ENCODE data around the gene TBCD.
"Not testable (repeated sequence)": the region's sequence is repeated elsewhere in the genome, so short reads cannot be mapped to it uniquely, and the experiment has no call there.

Gene TBCD

GRCh38 chr17:82941021-82942001, 189.4 kb downstream of the TBCD start:
- no peak for DNase-seq

DNA sequence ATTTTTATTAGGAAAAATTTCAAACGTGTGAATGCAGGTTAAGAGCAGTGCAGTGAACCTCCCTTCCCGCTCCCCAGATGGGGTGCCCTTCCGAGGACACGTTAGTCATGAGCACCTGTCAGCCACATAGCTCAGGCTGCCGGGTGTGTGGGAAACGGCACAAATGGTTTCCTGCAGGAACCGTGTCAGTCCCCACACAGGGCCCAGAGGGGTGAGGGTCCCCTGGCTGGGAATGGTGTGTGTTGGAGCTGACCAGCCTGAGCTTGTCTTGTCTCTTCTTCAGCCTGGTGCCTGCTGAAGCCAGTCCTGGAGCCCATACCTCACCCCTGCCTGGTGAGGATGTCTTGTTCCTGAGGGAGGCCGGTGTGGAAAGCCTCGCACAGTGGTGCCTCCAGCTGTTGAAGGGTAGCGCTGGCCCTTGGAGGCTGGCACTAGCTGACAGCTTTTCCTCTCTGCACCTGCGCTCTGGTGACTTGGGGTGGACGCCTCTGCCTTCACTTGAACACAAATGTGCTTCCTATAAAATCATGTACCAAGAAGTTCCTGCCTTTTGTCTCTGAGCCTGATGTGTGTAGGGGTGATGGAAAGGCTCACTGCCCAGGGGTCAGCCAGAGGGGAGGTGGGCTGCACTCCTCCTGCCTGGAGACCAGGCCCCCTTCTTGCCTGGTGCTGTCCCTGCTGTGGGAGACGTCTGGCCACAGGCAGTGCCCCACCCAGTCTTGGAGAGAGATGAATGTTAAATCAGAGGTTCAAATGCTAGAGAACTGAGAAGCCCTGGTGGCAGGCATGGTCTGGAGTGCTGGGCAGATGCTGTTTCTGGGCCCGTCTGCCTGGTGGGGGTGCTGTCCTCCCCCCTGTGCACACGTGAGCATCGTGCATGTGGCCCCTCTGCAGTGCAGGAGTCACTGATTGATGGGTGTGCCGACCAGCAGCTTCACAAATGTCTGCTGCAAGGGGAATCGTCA, 190.6 kb downstream of the TBCD start:
- no peak for DNase-seq

DNA sequence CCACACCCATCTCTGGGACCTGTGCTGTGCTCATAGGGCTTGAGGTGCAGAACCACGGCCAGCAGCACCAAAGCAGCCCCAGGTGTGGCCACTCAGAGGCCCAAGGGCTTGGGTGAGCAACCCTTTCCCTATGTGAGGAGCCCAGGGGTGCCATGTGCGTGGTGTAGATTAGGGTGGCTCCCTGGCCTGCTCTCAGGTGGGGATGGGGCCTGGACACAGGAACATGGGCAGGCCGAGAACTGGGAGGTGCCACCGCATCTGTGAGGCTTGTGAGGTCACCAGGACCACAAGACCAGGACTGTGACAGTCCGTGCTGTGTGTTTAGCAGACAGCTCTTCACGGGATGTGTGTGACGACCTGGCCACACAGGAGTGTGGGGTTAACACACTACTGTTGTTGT, 191.5 kb downstream of the TBCD start:
- no peak for DNase-seq

- no peak for DNase-seq
Observed at GRCh38 chr17:82943751-82944150, 191.9 kb downstream of the TBCD start.

DNA sequence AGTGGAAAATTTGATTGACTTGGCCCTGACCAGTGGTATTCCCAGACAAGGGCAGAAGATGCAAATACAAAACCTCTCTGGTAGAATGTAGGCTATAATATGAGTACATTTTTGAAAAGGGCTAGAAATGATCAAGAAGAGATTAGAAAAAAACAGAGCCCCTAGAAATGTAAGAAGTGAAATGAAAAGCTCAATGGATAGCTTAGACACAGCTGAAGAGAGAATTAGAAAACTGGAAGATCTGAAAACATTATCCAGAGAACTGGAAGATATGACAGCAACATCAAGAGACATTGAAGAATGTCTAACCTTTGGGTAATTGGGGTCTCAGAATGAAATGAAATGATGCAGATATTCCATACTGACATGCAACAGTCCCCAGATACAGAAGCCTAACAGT, 193.1 kb downstream of the TBCD start:
- DNase-seq: no peak

- DNase-seq: no peak
Observed at GRCh38 chr17:82946081-82946480, 194.2 kb downstream of the TBCD start.

DNA sequence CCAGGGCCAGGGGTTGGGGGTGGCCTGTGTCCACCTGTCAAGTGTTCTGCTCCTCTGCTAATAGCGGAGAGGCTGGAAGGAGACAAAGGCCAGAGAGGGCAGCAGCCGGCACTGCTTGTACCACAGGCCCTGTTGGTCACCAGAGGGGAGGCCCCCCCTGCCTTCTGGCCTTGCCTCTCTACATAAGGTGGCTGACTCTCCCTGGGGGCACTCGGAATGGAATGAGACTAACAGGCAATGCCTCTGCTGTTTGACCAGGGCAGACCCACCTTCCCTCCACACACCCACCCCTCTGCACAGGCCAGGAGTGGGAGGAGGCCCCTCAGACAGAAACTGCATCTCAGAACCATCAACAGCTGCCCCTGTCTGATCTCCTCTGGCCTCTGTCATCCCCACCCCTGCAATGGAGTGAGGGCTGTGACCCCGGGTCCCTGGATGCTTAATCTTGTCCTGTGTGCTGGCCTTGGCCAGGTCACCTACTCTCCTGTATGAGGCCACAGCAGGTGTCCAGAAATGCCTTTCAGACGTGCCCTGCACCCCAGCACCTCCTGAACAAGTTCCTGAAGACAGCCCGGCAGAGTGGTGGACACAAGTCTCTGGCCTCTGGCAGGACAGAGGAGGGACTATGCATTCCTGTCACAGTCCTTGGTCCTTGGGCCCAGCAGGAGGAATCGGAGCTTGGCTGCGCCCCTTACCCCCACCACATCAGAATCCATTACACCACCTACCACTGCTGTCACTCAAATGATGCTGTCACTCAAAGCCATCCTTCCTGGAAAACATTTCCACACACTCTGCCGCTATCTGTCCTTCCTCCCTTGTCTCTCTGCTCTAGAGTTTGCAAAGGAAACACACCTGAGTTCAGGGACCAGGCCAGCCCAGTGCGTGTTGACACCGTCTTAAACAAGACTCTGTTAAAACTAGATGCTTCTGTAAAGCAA, 195.5 kb downstream of the TBCD start:
- no peak for DNase-seq

DNA sequence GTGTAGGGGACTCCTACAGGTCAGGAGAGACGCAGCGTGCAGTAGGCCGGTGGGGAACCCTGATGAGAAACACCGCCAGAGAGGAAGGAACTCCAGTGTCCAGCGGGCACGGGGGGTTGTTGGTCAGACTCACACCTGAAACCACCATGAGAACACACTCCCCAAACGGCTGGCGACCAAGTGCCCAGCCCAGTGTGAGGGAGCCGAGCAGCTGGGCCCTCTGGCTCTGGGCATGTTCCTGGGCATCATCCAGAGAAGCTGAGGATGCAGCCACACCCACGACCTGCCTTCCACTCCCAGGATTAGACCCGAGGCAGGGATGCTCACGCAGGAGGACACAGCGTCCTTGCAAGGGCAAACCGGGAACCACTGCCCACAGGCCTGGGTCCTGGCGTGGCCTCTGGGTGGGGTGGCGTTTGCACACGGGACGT, 196.2 kb downstream of the TBCD start:
- no peak for DNase-seq

GRCh38 chr17:82948957-82949356, 197.1 kb downstream of the TBCD start:
- no peak for DNase-seq

DNA sequence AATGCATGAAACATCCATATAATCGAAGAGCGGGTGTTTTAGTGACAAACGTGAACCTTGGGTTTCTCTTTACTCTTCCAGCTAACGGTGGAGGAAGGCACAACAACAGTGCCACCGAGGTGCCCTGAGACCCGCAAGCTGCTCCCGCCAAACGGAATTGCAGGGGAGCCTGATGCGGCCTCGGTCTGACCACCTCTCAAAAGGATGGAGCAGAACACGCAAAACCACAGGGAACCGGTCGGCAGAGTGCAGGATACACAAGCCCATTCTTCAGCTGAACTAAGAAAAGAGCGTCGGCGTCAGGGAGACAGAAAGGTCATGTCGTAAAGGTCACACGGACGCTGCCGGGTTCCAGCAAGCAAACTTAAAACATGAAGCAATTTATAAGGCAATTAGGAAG, 197.5 kb downstream of the TBCD start:
- DNase-seq: no peak

GRCh38 chr17:82949984-82950383, 198.1 kb downstream of the TBCD start:
- DNase-seq: no peak

DNA sequence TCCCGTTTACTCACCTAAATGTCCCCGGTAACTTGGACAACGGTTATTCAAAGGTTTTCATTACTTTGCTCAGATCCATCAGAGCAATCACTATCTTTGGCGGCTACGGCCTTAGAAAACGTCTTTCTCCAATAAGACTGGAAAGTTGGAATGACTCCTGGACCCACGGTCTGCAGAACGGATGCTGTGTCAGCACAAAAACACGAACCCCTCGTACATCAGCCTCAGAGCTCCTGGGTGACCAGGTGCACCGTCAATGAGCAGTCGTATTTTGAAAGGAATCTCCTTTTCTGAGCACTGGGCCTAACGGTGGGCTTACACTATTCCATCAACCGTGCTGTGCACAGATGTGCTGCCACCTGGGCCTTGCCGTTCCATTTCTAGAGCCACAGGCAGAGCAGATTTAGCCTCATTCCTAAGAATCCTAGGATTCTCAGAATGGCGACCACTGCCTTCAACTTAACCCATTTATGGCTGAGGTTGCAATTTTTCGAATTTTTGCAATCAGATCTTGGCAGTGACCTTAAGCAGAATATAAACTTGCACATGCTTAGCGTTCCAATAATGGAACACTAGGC, 198.7 kb downstream of the TBCD start:
- no peak for DNase-seq

DNA sequence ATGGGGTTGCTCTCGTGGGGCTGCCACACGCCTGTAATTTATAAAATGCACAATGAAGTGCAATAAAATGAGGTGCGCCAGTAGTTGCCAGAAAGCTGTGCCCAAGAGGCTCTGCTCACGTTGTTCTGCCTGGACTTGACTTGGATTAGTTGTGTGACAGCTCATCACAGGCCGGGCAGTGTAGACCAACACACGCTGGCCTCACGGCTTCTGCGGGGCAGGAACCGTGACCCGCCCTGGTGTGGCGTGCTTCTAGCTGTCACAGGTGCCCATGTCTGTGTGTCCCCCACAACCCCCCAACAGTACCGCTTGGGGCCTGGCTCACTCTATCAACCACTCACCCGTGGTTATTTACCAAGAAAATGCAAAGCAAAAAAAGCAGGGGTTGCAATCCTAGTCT, 200.2 kb downstream of the TBCD start:
- no peak for DNase-seq

DNA sequence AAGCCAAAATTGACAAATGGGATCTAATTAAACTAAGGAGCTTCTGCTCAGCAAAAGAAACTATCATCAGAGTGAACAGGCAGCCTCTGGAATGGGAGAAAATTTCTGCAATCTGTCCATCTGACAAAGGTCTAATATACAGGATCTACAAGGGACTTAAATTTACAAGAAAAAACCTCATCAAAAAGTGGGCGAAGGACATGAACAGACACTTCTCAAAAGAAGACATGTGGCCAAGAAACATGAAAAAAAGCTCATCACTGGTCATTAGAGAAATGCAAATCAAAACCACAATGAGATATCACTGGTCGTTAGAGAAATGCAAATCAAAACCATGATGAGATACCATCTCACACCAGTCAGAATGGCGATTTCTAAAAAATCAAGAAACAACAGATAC, 203.2 kb downstream of the TBCD start:
- DNase-seq: not testable (repeated sequence)

GRCh38 chr17:82955627-82956026, 203.8 kb downstream of the TBCD start:
- DNase-seq: not testable (repeated sequence)

- no peak for DNase-seq
Observed at GRCh38 chr17:82956146-82956725, 204.4 kb downstream of the TBCD start.

DNA sequence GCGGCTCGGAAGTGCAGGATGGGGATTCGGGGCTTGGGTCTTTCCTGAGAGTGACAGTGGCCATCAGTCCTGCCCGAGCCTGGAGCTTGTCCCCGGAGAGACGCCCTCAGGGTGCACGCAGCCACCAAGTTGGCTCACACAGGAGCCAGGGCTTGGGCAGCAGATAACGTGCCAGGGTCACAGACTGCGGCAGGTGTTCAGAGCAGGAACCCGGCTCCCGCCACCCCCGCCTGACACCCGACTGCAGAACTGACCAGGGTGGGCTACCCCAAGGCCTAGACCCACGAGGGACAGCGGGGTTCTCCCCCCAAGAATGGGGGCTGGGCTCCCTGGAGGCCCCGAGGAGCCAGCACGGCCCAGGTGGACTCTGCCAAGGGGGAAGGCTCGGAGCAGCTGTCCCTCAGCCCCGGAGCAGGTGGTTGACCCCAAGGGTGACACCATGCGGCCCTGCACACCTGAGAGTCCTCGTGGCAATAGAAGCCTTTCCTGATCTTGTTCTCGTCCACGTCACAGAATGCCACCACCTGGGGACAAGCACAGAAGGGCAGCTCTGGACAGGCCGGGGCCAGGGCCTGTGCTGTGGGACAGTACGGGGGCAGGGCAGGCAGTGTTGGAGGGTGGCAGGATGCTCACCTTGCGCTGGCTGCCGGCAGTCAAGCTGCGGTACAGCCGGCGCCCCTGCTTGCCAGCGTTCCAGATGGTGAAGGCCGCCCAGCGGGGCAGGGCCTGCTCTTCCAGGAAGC, 205.0 kb downstream of the TBCD start:
- no peak for DNase-seq

- DNase-seq: no peak
Observed at GRCh38 chr17:82957469-82957795, 205.6 kb downstream of the TBCD start.

- no peak for DNase-seq
Observed at GRCh38 chr17:82957961-82958561, 206.2 kb downstream of the TBCD start.

DNA sequence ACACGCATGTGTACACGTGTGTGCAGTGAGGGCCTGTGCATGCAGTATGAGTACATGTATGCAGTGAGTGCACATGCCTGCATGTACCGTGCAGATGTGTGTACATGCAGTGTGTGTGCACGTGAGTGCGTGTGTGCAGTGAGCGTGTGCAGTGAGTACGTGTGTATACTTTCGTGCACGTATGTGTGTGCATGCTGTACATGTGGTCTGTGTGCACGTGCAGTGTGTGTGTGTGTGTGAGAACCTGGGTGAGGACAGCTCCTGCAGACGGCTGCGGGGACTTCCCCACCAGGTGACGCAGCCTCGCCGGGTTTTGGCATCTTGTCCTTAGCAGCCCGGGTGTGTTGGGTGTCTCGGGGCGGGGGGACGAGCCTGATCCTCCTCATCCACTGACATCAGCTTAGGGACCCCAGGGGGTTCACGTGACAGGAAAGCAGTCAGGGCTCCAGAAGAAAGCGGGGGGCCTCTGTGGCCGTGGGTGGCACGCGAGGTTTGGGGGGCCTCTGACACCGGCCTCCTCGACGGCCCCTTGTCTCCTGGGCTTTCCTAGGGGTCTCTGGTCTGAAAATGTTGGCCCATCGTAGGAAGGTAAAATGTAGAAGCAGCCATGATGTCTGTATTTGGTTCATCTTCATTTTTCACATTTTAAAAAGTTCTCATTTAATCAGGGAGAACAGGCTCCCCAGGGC, 207.5 kb downstream of the TBCD start:
- DNase-seq: no peak

Measured in stimulated activated CD4-positive, alpha-beta T cell treated with anti-CD3 and anti-CD28 coated beads, Interleukin-2, amount 100 ng/mL, for 24 hours (primary cell).